ENCODE measurements around the gene EPHB1.

Gene EPHB1

DNA sequence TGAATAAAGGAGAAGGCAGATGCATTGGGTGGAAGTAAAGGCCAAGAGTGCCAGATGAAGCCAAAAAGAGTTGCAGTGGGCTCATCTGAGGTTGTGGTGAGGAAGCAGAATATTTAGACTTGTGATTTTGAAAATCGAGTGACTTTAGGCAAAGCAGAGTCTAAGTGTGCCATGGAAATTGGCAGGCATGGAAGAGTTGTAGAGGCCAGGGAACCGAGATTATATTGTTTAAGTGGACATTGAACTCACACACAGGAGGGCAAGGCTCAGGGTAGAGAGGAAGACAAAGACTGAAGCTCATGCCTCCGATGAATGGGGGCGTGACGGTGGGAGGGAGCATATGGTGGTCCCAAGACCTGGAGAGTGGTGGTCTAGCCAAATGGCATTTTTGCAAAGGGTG, 347.5 kb downstream of the EPHB1 start:
- no peak for DNase-seq

DNA sequence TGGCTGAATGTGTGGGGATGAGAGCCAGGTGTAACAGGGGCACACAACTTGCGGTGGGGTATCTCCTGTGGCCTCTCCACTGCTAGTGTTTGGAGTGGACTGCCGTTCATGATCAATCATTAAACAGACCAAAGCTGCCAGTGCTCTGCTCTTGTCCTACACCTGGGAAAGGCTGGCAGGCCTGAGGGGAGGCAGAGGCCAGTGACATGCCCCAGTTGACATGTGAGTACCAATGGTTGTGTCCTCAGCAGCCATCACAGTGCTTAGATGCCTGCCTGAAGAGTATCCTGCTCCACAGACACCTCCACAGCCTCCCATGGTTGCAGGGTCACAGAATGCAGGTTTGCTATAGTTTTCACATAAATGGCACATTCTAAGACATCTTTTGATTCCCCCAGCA, 348.4 kb downstream of the EPHB1 start:
- DNase-seq = no peak

GRCh38 chr3:135145581-135145980, 350.5 kb downstream of the EPHB1 start:
- no peak for DNase-seq

GRCh38 chr3:135147657-135148056, 352.6 kb downstream of the EPHB1 start:
- DNase-seq = no peak

- no peak for DNase-seq
These were observed 353.4 kb downstream of the EPHB1 start for GRCh38 chr3:135148398-135149020.

GRCh38 chr3:135149707-135150681, 354.9 kb downstream of the EPHB1 start:
- DNase-seq = no peak

GRCh38 chr3:135154186-135154585, 359.1 kb downstream of the EPHB1 start:
- DNase-seq = no peak

GRCh38 chr3:135155228-135155627, 360.2 kb downstream of the EPHB1 start:
- no peak for DNase-seq

GRCh38 chr3:135155791-135156190, 360.7 kb downstream of the EPHB1 start:
- no peak for DNase-seq

DNA sequence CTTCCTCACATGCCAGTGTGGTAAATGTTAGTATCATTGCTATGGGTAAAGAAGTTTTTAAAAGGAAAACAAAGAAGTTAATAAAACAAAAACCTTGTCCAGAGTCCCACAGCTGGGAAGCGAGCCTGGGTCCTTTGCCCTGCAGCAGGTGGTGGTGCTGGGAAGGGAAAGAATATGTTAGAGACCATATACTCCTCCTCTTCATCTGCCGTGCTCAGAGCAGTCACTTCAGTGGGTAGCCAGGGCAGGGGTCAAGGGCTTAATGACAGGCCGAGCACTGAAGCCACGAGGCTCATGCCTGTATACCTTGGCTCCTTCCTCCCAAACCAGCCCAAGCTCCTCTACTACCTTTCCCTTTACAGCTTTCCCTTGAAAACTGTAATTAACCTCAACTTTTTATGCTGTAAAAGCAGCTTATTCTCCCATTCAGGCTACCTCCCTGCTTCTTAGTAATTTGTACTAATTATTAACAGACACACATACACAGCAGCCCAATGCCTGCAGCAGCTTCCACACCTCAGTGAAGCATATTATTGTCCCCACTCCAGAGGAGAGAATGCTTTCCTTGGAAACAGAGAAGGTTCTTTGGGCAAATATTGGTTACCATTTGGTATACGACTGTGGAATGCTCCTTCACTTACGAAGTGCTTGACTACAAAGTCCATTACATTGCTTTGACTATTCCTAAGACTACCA, 362.1 kb downstream of the EPHB1 start:
- DNase-seq = no peak

- no peak for DNase-seq
These were observed 363.5 kb downstream of the EPHB1 start for GRCh38 chr3:135158520-135158919.

DNA sequence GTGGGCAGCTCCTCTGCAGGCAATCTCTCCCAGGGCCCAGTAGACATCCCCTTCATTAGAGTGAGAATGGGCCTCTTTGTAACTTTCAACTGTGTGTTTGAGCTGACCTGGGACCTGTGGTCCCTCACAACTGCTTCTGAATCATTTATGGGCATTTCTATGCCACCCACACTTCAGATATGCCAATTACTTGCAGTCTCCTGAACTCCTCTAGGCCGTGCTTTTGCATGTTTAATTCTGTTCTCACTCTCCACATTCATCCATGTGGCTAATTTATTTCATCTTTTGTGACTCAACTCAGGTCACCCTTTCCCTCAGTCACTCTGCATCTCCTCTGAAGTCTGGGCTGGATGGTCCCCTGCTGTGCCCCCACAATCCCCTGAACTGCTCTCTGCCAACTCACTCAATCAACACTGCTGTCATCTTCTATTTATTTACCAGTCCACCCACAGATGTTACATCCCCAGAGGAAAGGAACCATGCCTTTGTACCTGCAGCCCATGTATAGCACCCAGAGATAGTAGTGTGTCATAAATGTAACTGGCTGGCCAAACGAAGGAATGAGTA, 364.7 kb downstream of the EPHB1 start:
- DNase-seq = no peak

DNA sequence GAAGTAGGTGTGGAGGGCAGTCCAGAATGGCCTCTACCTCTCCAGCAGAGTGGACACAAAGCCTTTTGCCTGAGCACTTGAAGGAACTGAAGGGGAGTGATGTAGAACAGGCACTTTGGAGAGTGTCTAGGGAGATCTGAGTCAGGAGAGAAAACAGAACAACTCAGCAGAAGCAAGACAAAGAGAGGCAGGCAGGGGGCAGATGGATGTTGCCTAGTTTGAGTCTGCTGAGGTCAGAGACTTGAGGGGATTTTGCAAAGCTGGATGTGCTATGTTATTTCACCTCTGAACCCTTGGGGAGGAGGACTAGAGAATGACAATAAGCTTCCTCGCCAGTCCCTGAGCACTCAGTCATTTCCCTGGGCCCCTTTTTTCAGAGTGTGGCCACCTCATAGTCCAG, 366.4 kb downstream of the EPHB1 start:
- no peak for DNase-seq

- no peak for DNase-seq
These were observed 368.6 kb downstream of the EPHB1 start for GRCh38 chr3:135163701-135164100.

DNA sequence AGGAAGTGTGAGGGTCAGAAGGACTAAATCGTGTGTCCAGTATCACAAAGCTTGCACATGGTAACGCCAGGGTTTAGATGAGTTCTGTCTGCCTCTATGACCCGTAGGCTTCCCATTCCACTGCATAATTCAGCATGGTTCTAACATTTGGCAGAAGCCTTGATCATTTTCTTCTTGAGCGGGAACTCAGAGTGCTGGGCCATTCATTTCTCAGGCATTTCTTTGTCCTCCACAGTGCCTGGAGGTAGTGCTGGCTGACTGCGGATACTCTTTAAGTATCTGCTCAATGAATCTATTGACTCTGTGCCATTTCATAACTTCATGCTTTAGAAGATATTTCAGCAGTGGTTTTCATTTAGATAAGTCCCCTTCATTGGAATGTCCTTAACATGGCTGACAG, 370.2 kb downstream of the EPHB1 start:
- no peak for DNase-seq

- no peak for DNase-seq
These were observed 371.3 kb downstream of the EPHB1 start for GRCh38 chr3:135166266-135166825.

DNA sequence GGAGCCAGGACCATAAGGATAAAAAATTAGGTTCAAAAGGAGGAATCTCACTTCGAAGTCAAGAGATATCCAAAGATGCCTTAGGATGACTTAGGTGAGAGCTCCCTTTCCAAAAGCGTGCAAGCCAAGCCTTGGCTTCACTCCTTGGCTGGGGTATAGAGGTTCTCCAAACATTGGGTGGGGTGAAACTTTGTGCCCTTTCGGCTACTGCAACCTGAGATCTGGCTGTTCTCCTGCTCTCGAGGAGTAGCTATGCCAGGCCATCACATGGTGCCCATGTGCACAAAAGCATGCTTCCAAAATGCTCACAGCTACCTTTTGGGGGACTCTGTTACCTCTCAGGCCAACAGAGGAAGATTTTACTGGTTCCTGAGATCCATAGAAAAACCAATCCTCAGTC, 373.8 kb downstream of the EPHB1 start:
- DNase-seq = no peak

DNA sequence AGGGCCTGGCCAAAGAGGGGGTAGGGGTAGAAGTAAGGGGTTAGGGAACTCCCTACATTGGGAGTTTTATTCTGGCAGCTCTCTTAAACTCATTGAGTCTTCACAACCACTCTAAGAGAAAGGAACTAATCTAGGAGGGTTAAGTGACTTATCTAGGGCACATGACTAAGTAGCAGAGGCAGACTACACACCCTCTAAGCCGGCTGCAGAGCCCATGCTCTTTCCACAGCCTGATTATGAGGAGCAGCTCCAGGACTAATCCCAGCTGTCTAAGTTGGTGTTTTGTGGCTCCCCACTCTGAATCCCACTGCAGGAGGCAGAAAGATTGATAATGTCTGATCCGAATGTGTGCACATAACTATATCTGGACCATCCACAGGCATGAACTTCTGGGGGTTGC, 374.6 kb downstream of the EPHB1 start:
- DNase-seq = no peak

DNA sequence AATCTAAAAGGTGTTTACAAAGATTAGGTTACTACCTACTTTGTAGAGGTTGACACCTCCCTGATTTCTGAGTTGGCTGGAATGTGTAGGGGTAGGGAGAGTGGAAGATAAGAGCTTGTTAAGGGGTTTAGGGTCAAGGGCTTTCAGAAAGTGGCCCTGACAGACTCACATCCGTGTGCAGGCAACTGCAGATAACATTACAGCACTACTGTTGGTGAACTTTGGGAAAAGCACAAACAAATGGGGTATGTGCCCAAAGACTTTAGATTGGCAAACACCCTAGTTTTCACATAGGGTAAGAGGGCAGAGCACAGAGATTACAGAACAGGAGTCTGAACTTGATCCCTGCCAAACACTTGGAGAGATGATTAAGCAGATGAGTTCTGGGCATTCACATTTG, 375.7 kb downstream of the EPHB1 start:
- no peak for DNase-seq

GRCh38 chr3:135172191-135172869, 377.3 kb downstream of the EPHB1 start:
- no peak for DNase-seq

DNA sequence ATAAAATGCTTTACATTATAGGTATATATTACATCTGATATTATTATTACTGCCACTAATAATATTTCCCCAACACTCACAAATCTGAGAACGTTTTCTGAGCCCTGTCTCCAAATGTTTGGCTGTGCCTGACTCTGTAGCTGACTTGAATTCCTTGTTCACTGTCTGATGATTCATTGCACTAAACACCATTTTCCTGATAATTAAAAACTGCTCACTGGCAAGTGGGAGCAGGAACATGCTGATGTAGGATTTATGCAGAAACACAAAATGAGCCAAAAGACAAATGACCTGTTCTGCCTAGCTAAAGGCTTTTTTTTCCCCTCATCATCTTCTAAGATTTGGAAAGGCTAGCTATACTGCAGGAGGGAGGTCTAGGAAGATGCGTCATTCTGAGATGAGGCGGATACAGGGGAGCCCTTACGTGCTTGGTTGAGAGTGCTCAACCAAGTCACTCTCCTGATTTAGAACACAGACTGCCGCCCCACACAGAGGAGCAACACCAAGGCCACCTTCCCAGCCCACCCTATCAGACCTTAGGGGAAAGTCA, 380.7 kb downstream of the EPHB1 start:
- no peak for DNase-seq

DNA sequence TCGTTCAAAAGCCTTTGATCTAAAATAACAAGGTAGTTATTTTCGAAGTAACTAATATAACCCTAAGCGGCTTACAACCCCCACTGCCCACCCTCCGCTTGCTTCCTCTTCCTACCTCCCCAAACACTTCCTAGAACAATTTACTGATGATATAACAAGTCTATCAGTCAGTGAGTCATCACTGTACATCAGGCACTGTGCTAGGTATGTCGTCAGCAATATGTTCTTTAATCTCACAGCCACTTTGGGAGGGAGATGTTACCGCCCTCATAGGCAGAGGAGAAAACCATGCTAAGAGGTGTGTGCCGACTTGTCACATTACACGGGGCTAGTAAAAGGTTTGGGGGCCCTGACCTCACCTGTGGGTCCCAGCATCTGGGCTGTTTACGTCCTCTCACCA, 381.8 kb downstream of the EPHB1 start:
- no peak for DNase-seq

Measured in activated effector memory CD4-positive, alpha-beta T cell treated with anti-CD3 and anti-CD28 coated beads, Interleukin-2, amount 50 U/mL, for 16 hours (primary cell).